T-cell (primary cell): ENCODE measurements around the gene SMIM14. TPM values are rescaled to one million over a fixed set of nuclear protein-coding genes. Genes with fewer than 3 reads are reported as not detected.
A peak's percentile ranks its signal among the peaks of the same experiment; 100 is the strongest.

ENCODE experiments used
- ATAC-seq, 4 experiments: fragments of 200-7000 bp in 3 of 4; fragments of 150-1000 bp in 1 of 4; cut with Tn5 transposase; replicated peaks in 1 of 4; 1 replicate in 3 of 4; 2 replicates in 1 of 4; pipeline ENCODE4 v1.10.0; 2021; ENCODE audit warnings: moderate library complexity in 3 of 4, mild to moderate bottlenecking in 2 of 4, moderate number of reproducible peaks in 1 of 4
- CTCF ChIA-PET, 2 donors: fragments of 300-600 bp; sonication (Branson Sonifier 250); formaldehyde crosslinking; loops; one replicate each; lab custom pipeline; 2022; ENCODE audit warnings: antibody characterized with exemption in 2 of 2; lab: Charles Lee
- POLR2A ChIA-PET, 2 donors: fragments of 300-600 bp; sonication (Branson Sonifier 250); formaldehyde crosslinking; loops; one replicate each; lab custom pipeline; 2022; ENCODE audit warnings: antibody characterized with exemption in 2 of 2; lab: Charles Lee
- DNase-seq, 35 experiments: peaks; one replicate each; pipeline versions ENCODE4 v3.0.0 to v3.0.0-alpha.2; 2013 to 2023
- H3K27ac ChIP-seq: one replicate; pipeline ENCODE4 v1.5.1; 2013; ENCODE audit warnings: low read length
- H3K27me3 ChIP-seq, 2 experiments: replicated peaks in 1 of 2; 1 replicate in 1 of 2; 2 replicates in 1 of 2; pipeline versions ENCODE4 v1.6.1 to v1.7.0; 2013; ENCODE audit warnings: low read length in 1 of 2, mixed read lengths in 1 of 2; ENCODE audit not compliant: control insufficient read depth in 2 of 2, insufficient read depth in 2 of 2; ENCODE audit errors: extremely low read depth in 1 of 2
- H3K36me3 ChIP-seq, 2 donors: 1 replicate in 1 of 2; 2 replicates in 1 of 2; pipeline versions ENCODE4 v1.6.1 to v1.7.0; 2013; ENCODE audit warnings: low read length in 1 of 2; ENCODE audit not compliant: control insufficient read depth in 2 of 2, insufficient read depth in 1 of 2; ENCODE audit errors: extremely low read depth in 1 of 2
- H3K4me1 ChIP-seq, 2 experiments: 1 replicate in 1 of 2; 2 replicates in 1 of 2; pipeline versions ENCODE4 v1.6.1 to v1.7.0; 2013; ENCODE audit warnings: low read length in 2 of 2, mixed read lengths in 1 of 2; ENCODE audit not compliant: insufficient read depth in 2 of 2, control insufficient read depth in 1 of 2; ENCODE audit errors: extremely low read depth in 1 of 2
- H3K4me3 ChIP-seq, 2 donors: 1 replicate in 1 of 2; 2 replicates in 1 of 2; pipeline versions ENCODE4 v1.5.1 to v1.7.0; 2013; ENCODE audit warnings: mild to moderate bottlenecking in 2 of 2, low read length in 1 of 2, moderate library complexity in 1 of 2; ENCODE audit not compliant: control insufficient read depth in 1 of 2; ENCODE audit errors: extremely low read depth in 1 of 2
- H3K9me3 ChIP-seq: 2 replicates; pipeline ENCODE4 v1.7.0; 2013
- H3K27ac Mint-ChIP-seq, 2 donors: one replicate each; pipeline ENCODE4 v1.8.0; 2020 to 2021; ENCODE audit warnings: mild to moderate bottlenecking in 2 of 2, mixed read lengths in 2 of 2
- H3K27me3 Mint-ChIP-seq, 2 donors: one replicate each; pipeline ENCODE4 v1.8.0; 2021 to 2022; ENCODE audit warnings: mixed read lengths in 2 of 2
- H3K36me3 Mint-ChIP-seq: one replicate; pipeline ENCODE4 v1.8.0; 2021; ENCODE audit warnings: mixed read lengths
- H3K4me1 Mint-ChIP-seq, 3 donors: one replicate each; pipeline ENCODE4 v1.8.0; 2020 to 2022; ENCODE audit warnings: mixed read lengths in 3 of 3, mild to moderate bottlenecking in 1 of 3
- H3K4me3 Mint-ChIP-seq, 3 donors: one replicate each; pipeline ENCODE4 v1.8.0; 2020 to 2022; ENCODE audit warnings: mild to moderate bottlenecking in 3 of 3, mixed read lengths in 3 of 3, moderate library complexity in 3 of 3
- H3K9me3 Mint-ChIP-seq, 3 donors: one replicate each; pipeline ENCODE4 v1.8.0; 2020 to 2022; ENCODE audit warnings: mixed read lengths in 3 of 3
- WGBS: methylation state at CpG from one replicate; pipeline ENCODE4 v1.1.5; 2013; ENCODE audit warnings: missing lambda C conversion rate; ENCODE audit not compliant: insufficient coverage; 5-methylcytosine and 5-hydroxymethylcytosine counted together
- total RNA-seq, 35 experiments: library from RNA in 6 of 35; stranded (reverse) in 6 of 35; fragments of 120-200 nt in 1 of 35; gene quantifications; one replicate each; pipeline versions ENCODE4 v1.2.1 to v1.2.4 and lab custom pipeline; 2013 to 2026

Gene SMIM14
- total RNA-seq, 5 donors from 2014 or later (not counting 1 experiment from before 2014, with no cell fraction given), result 4.8 to 17.2 (median 15.5) TPM

GRCh38 chr4:39649639-39650265 lies 11.1 kb upstream of the SMIM14 start:
- ATAC-seq (no peak), DNase-seq (no peak)
- ChIA-PET POLR2A (no interaction called here), CTCF (no interaction called here)
- Histone ChIP-seq H3K4me3 (no peak overlapping the region), H3K27me3 (peaks cover 0 to 2% of the 10 kb centered on the region in 2 experiments), H3K4me1 (no peaks in the 10 kb centered on the region), H3K27ac (no peak overlapping the region), H3K9me3 (no peaks in the 10 kb centered on the region), H3K36me3 (no peaks in the 10 kb centered on the region)
- no peaks in the 10 kb centered on the region for H3K27me3 Mint-ChIP-seq
- H3K36me3 Mint-ChIP-seq, result no peaks in the 10 kb centered on the region
- no peak overlapping the region for H3K27ac Mint-ChIP-seq
- no peaks in the 10 kb centered on the region for H3K4me1 Mint-ChIP-seq
- no CpG with 5 or more reads among the region's 2 CpGs for WGBS
- H3K4me3 Mint-ChIP-seq, result no peak overlapping the region
- no peaks in the 10 kb centered on the region for H3K9me3 Mint-ChIP-seq

GRCh38 chr4:39648827-39649558 lies 10.3 kb upstream of the SMIM14 start:
- Histone ChIP-seq H3K4me3 (no peak overlapping the region), H3K9me3 (no peaks in the 10 kb centered on the region), H3K27me3 (peaks cover 0 to 2% of the 10 kb centered on the region in 2 experiments), H3K36me3 (no peaks in the 10 kb centered on the region), H3K27ac (no peak overlapping the region), H3K4me1 (no peaks in the 10 kb centered on the region)
- Mint-ChIP-seq H3K4me3 (no peak overlapping the region), H3K27ac (no peak overlapping the region), H3K9me3 (no peaks in the 10 kb centered on the region), H3K4me1 (no peaks in the 10 kb centered on the region), H3K36me3 (no peaks in the 10 kb centered on the region), H3K27me3 (no peaks in the 10 kb centered on the region)
- ChIA-PET POLR2A (no interaction called here), CTCF (no interaction called here)
- WGBS, result 73% methylated on average over 4 of the region's 6 CpGs
- ATAC-seq, result no peak
- DNase-seq, result no peak

- H3K36me3 Mint-ChIP-seq, result no peaks in the 10 kb centered on the region
- Histone ChIP-seq H3K36me3 (no peaks in the 10 kb centered on the region), H3K4me3 (no peak overlapping the region), H3K9me3 (no peaks in the 10 kb centered on the region), H3K4me1 (no peaks in the 10 kb centered on the region), H3K27ac (no peak overlapping the region), H3K27me3 (peaks cover 0 to 2% of the 10 kb centered on the region in 2 experiments)
- H3K4me3 Mint-ChIP-seq, result no peak overlapping the region
- ChIA-PET POLR2A (no interaction called here), CTCF (no interaction called here)
- no peak overlapping the region for H3K27ac Mint-ChIP-seq
- DNase-seq, result no peak
- no peaks in the 10 kb centered on the region for H3K9me3 Mint-ChIP-seq
- no peaks in the 10 kb centered on the region for H3K4me1 Mint-ChIP-seq
- WGBS, result no CpG with 5 or more reads among the region's 3 CpGs
- no peak for ATAC-seq
- H3K27me3 Mint-ChIP-seq, result no peaks in the 10 kb centered on the region
Measured at GRCh38 chr4:39648213-39648612, 9.5 kb upstream of the SMIM14 start.

- no peak for DNase-seq
- no peaks in the 10 kb centered on the region for H3K27me3 ChIP-seq
- ATAC-seq, result no peak
- Mint-ChIP-seq H3K36me3 (no peaks in the 10 kb centered on the region), H3K9me3 (no peaks in the 10 kb centered on the region), H3K4me1 (peaks cover 11 to 17% (median 15%) of the 10 kb centered on the region in 3 donors), H3K27me3 (no peaks in the 10 kb centered on the region), H3K27ac (no peak overlapping the region), H3K4me3 (no peak overlapping the region)
- H3K4me3 ChIP-seq, result no peak overlapping the region
- no peak overlapping the region for H3K27ac ChIP-seq
- no peaks in the 10 kb centered on the region for H3K36me3 ChIP-seq
- H3K9me3 ChIP-seq, result no peaks in the 10 kb centered on the region
- ChIA-PET CTCF (interaction anchor here in 1 of 2 donors (0.6 kb wide), 1 partner anchor 974 kb away, joined by 3 read pairs; no protein-coding TSS in a partner anchor), POLR2A (no interaction called here)
- WGBS, result no CpG with 5 or more reads among the region's 4 CpGs
- peaks cover 5 to 13% of the 10 kb centered on the region in 2 experiments for H3K4me1 ChIP-seq
Measured at GRCh38 chr4:39642885-39643552, 4.4 kb upstream of the SMIM14 start.

- H3K36me3 ChIP-seq, result no peaks in the 10 kb centered on the region
- DNase-seq (no peak), ATAC-seq (no peak)
- H3K4me3 Mint-ChIP-seq, result peak overlapping the region in 1 of 3 donors; percentile 39
- H3K27me3 ChIP-seq, result no peaks in the 10 kb centered on the region
- no CpG with 5 or more reads among the region's 2 CpGs for WGBS
- no peak overlapping the region for H3K27ac ChIP-seq
- ChIA-PET POLR2A (interaction anchor here in 1 of 2 donors (0.6 kb wide), 1 partner anchor 692 kb away, joined by 3 read pairs; no protein-coding TSS in a partner anchor), CTCF (no interaction called here)
- H3K27me3 Mint-ChIP-seq, result no peaks in the 10 kb centered on the region
- no peak overlapping the region for H3K27ac Mint-ChIP-seq
- H3K4me1 Mint-ChIP-seq, result peaks cover 25 to 30% (median 26%) of the 10 kb centered on the region in 3 donors
- no peaks in the 10 kb centered on the region for H3K9me3 Mint-ChIP-seq
- no peaks in the 10 kb centered on the region for H3K9me3 ChIP-seq
- H3K36me3 Mint-ChIP-seq, result no peaks in the 10 kb centered on the region
- no peak overlapping the region for H3K4me3 ChIP-seq
- H3K4me1 ChIP-seq, result peaks cover 8 to 18% of the 10 kb centered on the region in 2 experiments
Measured at GRCh38 chr4:39641451-39641850, 2.8 kb upstream of the SMIM14 start.
